Aorta (tissue), 5 donors: ENCODE results near the gene TMEM95. TPM values are rescaled to one million over a fixed set of nuclear protein-coding genes. Genes with fewer than 3 reads are reported as not detected.
A peak's percentile ranks its signal among the peaks of the same experiment; 100 is the strongest.

Source experiments
- ATAC-seq: fragments of 200-7000 bp; cut with Tn5 transposase; one replicate; pipeline ENCODE4 v1.9.1; 2022; ENCODE audit warnings: moderate library complexity; ENCODE audit not compliant: low FRiP score
- DNase-seq, 2 donors: peaks; one replicate each; pipeline ENCODE4 v3.0.0-alpha.2; 2020
- H3K27ac ChIP-seq, 2 donors: one replicate each; pipeline ENCODE4 v1.5.1; 2013; ENCODE audit warnings: low read length in 2 of 2, mild to moderate bottlenecking in 2 of 2, moderate library complexity in 2 of 2, control low read depth in 1 of 2, inconsistent platforms in 1 of 2, low read depth in 1 of 2
- H3K27me3 ChIP-seq, 2 donors: one replicate each; pipeline ENCODE4 v1.6.1; 2013; ENCODE audit warnings: control low read depth in 1 of 2, low read length in 1 of 2, mild to moderate bottlenecking in 1 of 2, moderate library complexity in 1 of 2; ENCODE audit not compliant: insufficient read depth in 2 of 2, control insufficient read depth in 1 of 2
- H3K36me3 ChIP-seq, 2 donors: one replicate each; pipeline ENCODE4 v1.6.1; 2013; ENCODE audit warnings: control low read depth in 1 of 2, low read length in 1 of 2, mild to moderate bottlenecking in 1 of 2; ENCODE audit not compliant: insufficient read depth in 2 of 2, control insufficient read depth in 1 of 2
- H3K4me1 ChIP-seq, 2 donors: one replicate each; pipeline ENCODE4 v1.6.1; 2013; ENCODE audit warnings: low read length in 2 of 2, control low read depth in 1 of 2, mild to moderate bottlenecking in 1 of 2, moderate library complexity in 1 of 2; ENCODE audit not compliant: insufficient read depth in 2 of 2, control insufficient read depth in 1 of 2
- H3K4me3 ChIP-seq, 2 donors: one replicate each; pipeline ENCODE4 v1.5.1; 2013; ENCODE audit warnings: low read length in 2 of 2, control low read depth in 1 of 2, mild to moderate bottlenecking in 1 of 2
- H3K9me3 ChIP-seq: one replicate; pipeline ENCODE4 v1.6.1; 2013; ENCODE audit warnings: mild to moderate bottlenecking, low read length; ENCODE audit not compliant: control insufficient read depth
- WGBS, 2 donors: extraction: QIAGEN DNeasy Blood & Tissue Kit; methylation state at CpG; one replicate each; pipeline ENCODE4 v1.1.7; 2013; 5-methylcytosine and 5-hydroxymethylcytosine counted together
- intact Hi-C, 2 donors: fragments of 100-400 bp; cut with DNase I; formaldehyde crosslinking; loops; one replicate each; pipeline versions ENCODE4 v1.14.2 to v1.15.0; 2022
- polyA plus RNA-seq, 2 donors: library from polyadenylated mRNA; stranded (reverse); fragments of 200-250 nt; gene quantifications; one replicate each; pipeline ENCODE4 v1.2.3, GENCODE V29; 2013
- total RNA-seq, 2 donors: library from RNA; stranded (reverse); fragmentation: NEBNext Ultra II Directional; extraction: Animal tissue kit (Norgen Biotek cat#: 25700); gene quantifications; one replicate each; pipeline ENCODE4 v1.2.1, GENCODE V29; 2021
- donor health status: healthy with polysubstance abuse.
- donor health status: Bipolar disorder and iron deficiency.
- donor health status: DM: no; HTN: no; CAD: no.
- donor health status: DM: no; HTN: no; CAD: no.
- donor health status: DM: yes; HTN: yes; CAD: no.

TMEM95 gene
- total and polyA plus RNA-seq, 4 donors = not detected

- H3K27me3 ChIP-seq = no peaks in the 10 kb centered on the region
- intact Hi-C loops = no loop called here
These were observed 15.9 kb downstream of the TMEM95 start for GRCh38 chr17:7370853-7371252.

GRCh38 chr17:7374353-7374752 is 19.4 kb downstream of the TMEM95 start:
- Histone ChIP-seq H3K27ac (no peak overlapping the region), H3K4me3 (no peak overlapping the region), H3K4me1 (no peaks in the 10 kb centered on the region), H3K36me3 (no peaks in the 10 kb centered on the region), H3K9me3 (no peaks in the 10 kb centered on the region), H3K27me3 (no peaks in the 10 kb centered on the region)
- WGBS, 2 donors = 88 to 92% methylated on average over 2 of the region's 2 CpGs
- DNase-seq = no peak
- ATAC-seq = no peak
- intact Hi-C loops = no loop called here

More at GRCh38 chr17:7370853-7371252, 15.9 kb downstream of the TMEM95 start:
- H3K36me3 ChIP-seq = no peaks in the 10 kb centered on the region
- DNase-seq (no peak), ATAC-seq (no peak)
- no peaks in the 10 kb centered on the region for H3K4me1 ChIP-seq
- WGBS, 2 donors = 82 to 84% methylated on average over 4 of the region's 4 CpGs
- no peaks in the 10 kb centered on the region for H3K9me3 ChIP-seq
- no peak overlapping the region for H3K4me3 ChIP-seq
- no peak overlapping the region for H3K27ac ChIP-seq

- intact Hi-C loops = no loop called here
- Histone ChIP-seq H3K27ac (no peak overlapping the region), H3K4me3 (no peak overlapping the region), H3K9me3 (no peaks in the 10 kb centered on the region), H3K4me1 (no peaks in the 10 kb centered on the region), H3K27me3 (no peaks in the 10 kb centered on the region), H3K36me3 (no peaks in the 10 kb centered on the region)
- 96% methylated on average over 3 of the region's 3 CpGs for WGBS, 2 donors
- DNase-seq (no peak), ATAC-seq (no peak)
These were observed 24.2 kb downstream of the TMEM95 start for GRCh38 chr17:7379134-7379533.

- H3K4me3 ChIP-seq = no peak overlapping the region
- no peaks in the 10 kb centered on the region for H3K9me3 ChIP-seq
- WGBS, 2 donors = 15 to 16% methylated on average over 7 of the region's 7 CpGs
- DNase-seq (peak in 1 of 2 donors; percentile 80), ATAC-seq (peak; percentile 44)
- no peaks in the 10 kb centered on the region for H3K36me3 ChIP-seq
- no peak overlapping the region for H3K27ac ChIP-seq
- intact Hi-C loops = no loop called here
- H3K4me1 ChIP-seq = no peaks in the 10 kb centered on the region
- H3K27me3 ChIP-seq = no peaks in the 10 kb centered on the region
These were observed 25.4 kb downstream of the TMEM95 start for GRCh38 chr17:7380321-7380720.

GRCh38 chr17:7380855-7381683 is 26.1 kb downstream of the TMEM95 start, which contains the start of gene TNK1:
TNK1 (plus strand) TSS chr17:7381089; CDS start chr17:7382927, 1,838 bp downstream.
- Histone ChIP-seq H3K4me3 (peak within 1 kb of the TSS; percentile 24 to 42), H3K9me3 (no peaks in the 10 kb centered on the region), H3K4me1 (no peaks in the 10 kb centered on the region), H3K36me3 (no peaks in the 10 kb centered on the region), H3K27ac (no peak within 1 kb of the TSS), H3K27me3 (no peaks in the 10 kb centered on the region)
- WGBS, 2 donors = 5 to 7% methylated on average over 29 to 52 of the region's 52 CpGs
- intact Hi-C loops = no loop called here
- no peak for ATAC-seq
- DNase-seq = peak; percentile 69 to 83

GRCh38 chr17:7382901-7383300 is 27.9 kb downstream of the TMEM95 start:
- Histone ChIP-seq H3K4me3 (no peak overlapping the region), H3K9me3 (no peaks in the 10 kb centered on the region), H3K36me3 (no peaks in the 10 kb centered on the region), H3K27ac (no peak overlapping the region), H3K4me1 (no peaks in the 10 kb centered on the region), H3K27me3 (no peaks in the 10 kb centered on the region)
- DNase-seq (no peak), ATAC-seq (no peak)
- intact Hi-C loops = no loop called here
- 91 to 92% methylated on average over 10 of the region's 10 CpGs for WGBS, 2 donors

- Histone ChIP-seq H3K4me3 (no peak overlapping the region), H3K4me1 (no peaks in the 10 kb centered on the region), H3K9me3 (no peaks in the 10 kb centered on the region), H3K27ac (no peak overlapping the region), H3K36me3 (no peaks in the 10 kb centered on the region), H3K27me3 (no peaks in the 10 kb centered on the region)
- WGBS, 2 donors = 73 to 77% methylated on average over 10 to 11 of the region's 11 CpGs
- intact Hi-C loops = no loop called here
- no peak for DNase-seq
- ATAC-seq = no peak
These were observed 28.4 kb downstream of the TMEM95 start for GRCh38 chr17:7383371-7383741.

- H3K27me3 ChIP-seq = no peaks in the 10 kb centered on the region
- no peak overlapping the region for H3K27ac ChIP-seq
- no peaks in the 10 kb centered on the region for H3K36me3 ChIP-seq
- DNase-seq (peak in 1 of 2 donors; percentile 56), ATAC-seq (peak; percentile 80)
- WGBS, 2 donors = 3 to 5% methylated on average over 55 to 65 of the region's 65 CpGs
- no peaks in the 10 kb centered on the region for H3K9me3 ChIP-seq
- no peaks in the 10 kb centered on the region for H3K4me1 ChIP-seq
- no peak overlapping the region for H3K4me3 ChIP-seq
- intact Hi-C loops = no loop called here
These were observed 29.0 kb downstream of the TMEM95 start for GRCh38 chr17:7383742-7384488.
